Subcutaneous abdominal adipose tissue (tissue), 5 donors: ENCODE measurements around the gene MT1E.
"Not testable (repeated sequence)": the region's sequence is repeated elsewhere in the genome, so short reads cannot be mapped to it uniquely, and the experiment has no call there.

ENCODE experiments used
- H3K27ac ChIP-seq: one replicate; pipeline ENCODE4 v1.7.0; 2013; ENCODE audit warnings: low read depth, mild to moderate bottlenecking, inconsistent platforms, low read length, moderate library complexity
- H3K27me3 ChIP-seq, 5 donors: one replicate each; pipeline ENCODE4 v1.7.0; 2013; ENCODE audit warnings: low read length in 5 of 5, inconsistent platforms in 1 of 5; ENCODE audit not compliant: control insufficient read depth in 5 of 5, insufficient read depth in 4 of 5
- H3K36me3 ChIP-seq, 5 donors: one replicate each; pipeline ENCODE4 v1.7.0; 2013; ENCODE audit warnings: low read length in 5 of 5; ENCODE audit not compliant: control insufficient read depth in 5 of 5, insufficient read depth in 5 of 5
- H3K4me1 ChIP-seq, 5 donors: one replicate each; pipeline ENCODE4 v1.7.0; 2013; ENCODE audit warnings: low read length in 5 of 5, mild to moderate bottlenecking in 3 of 5, moderate library complexity in 1 of 5; ENCODE audit not compliant: control insufficient read depth in 5 of 5, insufficient read depth in 5 of 5
- H3K4me3 ChIP-seq, 5 donors: one replicate each; pipeline ENCODE4 v1.7.0; 2013; ENCODE audit warnings: low read length in 5 of 5, low read depth in 1 of 5
- H3K9ac ChIP-seq, 5 donors: one replicate each; pipeline ENCODE4 v1.7.0; 2013; ENCODE audit warnings: low read length in 5 of 5, mild to moderate bottlenecking in 4 of 5, moderate library complexity in 3 of 5
- H3K9me3 ChIP-seq, 5 donors: one replicate each; pipeline ENCODE4 v1.7.0; 2013; ENCODE audit warnings: low read length in 5 of 5; ENCODE audit not compliant: control insufficient read depth in 5 of 5
- donor health status: healthy.
- donor health status: healthy.
- donor health status: healthy.
- donor health status: healthy.
- donor health status: healthy.

The MT1E gene

GRCh38 chr16:56625140-56625942, at the start of gene MT1E:
MT1E (plus strand) TSS chr16:56625781; CDS start chr16:56625852, 71 bp downstream.
- H3K4me3 ChIP-seq: peak within 1 kb of the TSS; percentile 75 to 92 (median 87)
- H3K27me3 ChIP-seq: no peaks in the 10 kb centered on the region
- H3K9me3 ChIP-seq: no peaks in the 10 kb centered on the region
- H3K36me3 ChIP-seq: no peaks in the 10 kb centered on the region
- H3K27ac ChIP-seq: peak within 1 kb of the TSS; percentile 91
- peak within 1 kb of the TSS; percentile 69 to 94 (median 85) for H3K9ac ChIP-seq
- H3K4me1 ChIP-seq: peaks cover 5 to 43% (median 35%) of the 10 kb centered on the region in 5 donors

- Histone ChIP-seq H3K4me3 (no peak overlapping the region), H3K9ac (no peak overlapping the region), H3K9me3 (no peaks in the 10 kb centered on the region), H3K4me1 (no peaks in the 10 kb centered on the region), H3K27me3 (peaks cover 0 to 4% (median 0%) of the 10 kb centered on the region in 5 donors), H3K36me3 (no peaks in the 10 kb centered on the region), H3K27ac (no peak overlapping the region)
Observed at GRCh38 chr16:56576585-56577299, 48.8 kb upstream of the MT1E start.

DNA sequence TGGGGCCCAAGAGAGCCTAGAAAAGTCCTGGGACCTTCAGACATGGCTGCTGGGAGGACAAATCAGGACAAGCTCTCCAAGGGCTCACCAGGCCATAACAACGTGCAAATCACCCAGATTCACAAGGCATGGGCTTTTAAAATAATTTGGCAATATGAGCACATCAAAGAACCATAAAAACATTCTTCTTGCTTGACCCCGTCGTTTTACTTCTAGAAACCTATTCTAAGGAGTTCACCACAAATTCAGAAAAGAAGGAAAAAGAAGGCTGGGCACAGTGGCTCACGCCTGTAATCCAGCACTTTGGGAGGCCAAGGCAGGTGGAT, 48.3 kb upstream of the MT1E start:
- Histone ChIP-seq H3K27ac (no peak overlapping the region), H3K27me3 (peaks cover 0 to 4% (median 0%) of the 10 kb centered on the region in 5 donors), H3K4me3 (no peak overlapping the region), H3K36me3 (no peaks in the 10 kb centered on the region), H3K9me3 (no peaks in the 10 kb centered on the region), H3K4me1 (no peaks in the 10 kb centered on the region), H3K9ac (no peak overlapping the region)

- Histone ChIP-seq H3K4me1 (peaks cover 0 to 7% (median 0%) of the 10 kb centered on the region in 5 donors), H3K27me3 (peaks cover 0 to 4% (median 0%) of the 10 kb centered on the region in 5 donors), H3K27ac (no peak overlapping the region), H3K4me3 (no peak overlapping the region), H3K36me3 (no peaks in the 10 kb centered on the region), H3K9me3 (no peaks in the 10 kb centered on the region), H3K9ac (no peak overlapping the region)
Observed at GRCh38 chr16:56580391-56581048, 45.1 kb upstream of the MT1E start.

DNA sequence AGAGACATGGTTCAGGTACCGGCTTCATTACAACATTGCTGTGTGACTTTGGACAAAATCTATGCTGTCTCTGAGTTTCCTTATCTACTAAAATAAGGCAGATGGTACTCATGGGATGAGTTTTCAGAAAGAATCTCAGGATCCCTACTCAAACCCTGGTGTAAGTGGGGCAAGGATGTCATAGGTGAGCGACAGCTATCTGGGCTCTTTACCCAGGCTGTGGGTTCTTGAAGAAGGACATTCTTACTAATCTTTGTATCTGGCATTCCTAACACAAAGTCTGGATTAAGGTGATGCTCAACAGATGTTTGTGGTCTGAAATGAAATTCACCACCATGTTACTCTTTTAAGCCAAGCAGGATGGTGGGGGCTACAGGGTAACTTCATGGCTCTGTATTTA, 42.7 kb upstream of the MT1E start:
- peaks cover under 1 to 12% (median 3%) of the 10 kb centered on the region in 5 donors for H3K27me3 ChIP-seq
- not testable (repeated sequence) for H3K36me3 ChIP-seq, H3K9ac ChIP-seq, H3K27ac ChIP-seq, H3K4me3 ChIP-seq, H3K9me3 ChIP-seq, H3K4me1 ChIP-seq

DNA sequence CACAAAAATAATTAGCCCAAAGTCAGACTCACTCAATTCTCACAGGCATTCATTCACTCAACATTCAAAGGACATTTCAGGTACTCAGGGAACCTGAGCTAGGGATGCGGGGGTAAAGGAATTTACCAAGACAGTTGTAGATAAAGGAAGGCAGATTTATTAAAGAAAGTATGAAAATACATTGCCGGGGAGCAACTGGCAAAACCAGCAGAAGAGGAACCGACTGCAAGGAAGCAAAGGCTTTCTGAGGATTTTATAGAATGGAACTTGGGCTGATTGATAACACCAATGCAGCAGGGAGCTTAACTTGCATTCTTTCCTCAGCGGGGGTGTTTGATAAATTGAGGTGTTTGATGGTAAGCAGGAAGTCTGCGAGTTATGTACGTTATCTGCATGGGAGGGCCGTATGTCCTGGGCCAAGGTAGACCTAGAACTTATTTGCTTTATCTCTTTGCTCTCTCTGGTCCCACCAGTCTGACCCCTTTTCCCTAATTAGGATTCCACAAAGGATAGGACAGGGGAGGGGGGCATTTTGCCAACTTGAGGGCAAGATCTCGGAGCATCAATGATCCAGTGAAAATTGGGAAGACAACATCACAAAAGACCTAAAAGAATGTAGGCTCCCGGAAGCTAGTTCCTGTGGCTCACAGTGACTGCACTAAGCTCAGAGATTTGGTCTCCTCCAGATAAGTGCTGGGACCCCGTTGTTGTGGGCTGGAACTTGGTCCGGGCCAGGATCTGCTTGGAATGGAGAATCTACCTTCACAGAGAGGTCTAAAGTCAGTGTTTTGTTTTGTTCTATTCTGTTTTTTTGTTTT, 42.0 kb upstream of the MT1E start:
- no peak overlapping the region for H3K4me3 ChIP-seq

GRCh38 chr16:56584276-56584675, 41.3 kb upstream of the MT1E start:
- Histone ChIP-seq H3K4me1 (peaks cover 0 to 13% (median 6%) of the 10 kb centered on the region in 5 donors), H3K27me3 (peaks cover 8 to 23% (median 12%) of the 10 kb centered on the region in 5 donors), H3K9ac (no peak overlapping the region), H3K36me3 (no peaks in the 10 kb centered on the region), H3K27ac (no peak overlapping the region), H3K9me3 (no peaks in the 10 kb centered on the region), H3K4me3 (no peak overlapping the region)

More for the DNA sequence above, 42.0 kb upstream of the MT1E start:
- Histone ChIP-seq H3K36me3 (no peaks in the 10 kb centered on the region), H3K4me1 (peaks cover 0 to 7% (median 0%) of the 10 kb centered on the region in 5 donors), H3K27ac (no peak overlapping the region), H3K9me3 (no peaks in the 10 kb centered on the region), H3K9ac (no peak overlapping the region), H3K27me3 (peaks cover 2 to 16% (median 7%) of the 10 kb centered on the region in 5 donors)

DNA sequence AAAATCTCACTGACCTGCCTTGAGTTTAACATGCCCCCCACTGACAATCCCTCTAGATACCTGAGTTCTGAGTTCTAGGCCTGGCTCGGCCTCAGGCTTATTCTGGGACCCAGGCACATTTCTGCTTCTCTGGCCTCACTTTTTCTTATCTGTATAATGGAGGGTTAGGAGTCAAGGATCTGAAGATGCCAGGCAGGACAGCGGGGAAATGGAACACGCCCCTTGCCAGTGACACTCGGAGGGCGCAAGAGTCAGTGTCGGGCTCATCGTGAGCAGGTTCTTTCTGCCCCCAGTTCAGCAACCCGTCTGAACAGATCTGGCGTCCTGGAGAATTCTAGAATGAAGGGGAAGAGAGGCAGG, 36.8 kb upstream of the MT1E start:
- H3K4me3 ChIP-seq: peak overlapping the region in 4 of 5 donors; percentile 32 to 63 (median 52)

DNA sequence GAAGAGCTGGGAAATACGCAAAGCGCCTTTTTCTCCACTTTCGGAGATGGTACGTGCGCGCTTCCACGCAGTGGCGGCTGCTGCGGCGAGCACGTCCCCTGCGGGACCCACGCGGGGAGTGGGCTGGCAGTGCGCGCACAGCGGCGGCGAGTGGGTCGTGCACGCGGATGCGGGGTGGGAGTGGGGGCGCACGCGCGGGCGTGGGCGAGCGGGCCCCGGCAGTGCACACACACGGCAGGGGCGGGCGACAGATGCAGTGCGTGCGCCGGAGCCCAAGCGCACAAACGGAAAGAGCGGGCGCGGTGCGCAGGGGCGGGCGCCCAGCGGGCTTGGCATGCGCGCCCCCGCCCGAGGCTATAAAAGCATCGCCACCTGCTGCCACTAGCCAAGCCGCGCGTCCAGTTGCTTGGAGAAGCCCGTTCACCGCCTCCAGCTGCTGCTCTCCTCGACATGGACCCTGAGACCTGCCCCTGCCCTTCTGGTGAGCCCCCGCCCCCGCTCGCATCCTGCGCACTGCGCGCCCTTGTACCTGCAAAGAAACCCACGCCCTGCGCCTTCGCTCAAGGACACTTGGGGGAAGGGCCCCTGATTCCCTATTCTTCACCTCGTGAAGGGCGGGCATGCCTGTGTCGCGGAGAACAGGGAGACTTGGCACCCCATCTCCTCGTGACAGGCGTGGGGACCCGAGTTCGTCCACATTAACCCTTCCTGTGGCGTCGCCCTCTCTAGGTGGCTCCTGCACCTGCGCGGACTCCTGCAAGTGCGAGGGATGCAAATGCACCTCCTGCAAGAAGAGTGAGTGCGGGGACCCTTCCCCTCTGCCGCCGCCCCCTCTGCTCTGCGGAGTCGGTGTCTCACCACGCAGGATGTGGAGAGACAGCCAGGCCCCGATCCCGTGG, 36.2 kb upstream of the MT1E start, which contains the start of gene MT3:
TSS of gene MT3 (plus strand) at position 388 of the 899 bp plus-strand sequence. CDS start at position 451, 63 bp downstream.
- H3K9ac ChIP-seq: no peak within 1 kb of the TSS
- H3K4me1 ChIP-seq: peaks cover 0 to 18% (median 12%) of the 10 kb centered on the region in 5 donors
- H3K27me3 ChIP-seq: peaks cover 24 to 35% (median 25%) of the 10 kb centered on the region in 5 donors
- H3K4me3 ChIP-seq: peak within 1 kb of the TSS in 4 of 5 donors; percentile 32 to 63 (median 52)
- no peaks in the 10 kb centered on the region for H3K36me3 ChIP-seq
- H3K9me3 ChIP-seq: no peaks in the 10 kb centered on the region
- no peak within 1 kb of the TSS for H3K27ac ChIP-seq

More for the DNA sequence above, 36.8 kb upstream of the MT1E start:
- no peak overlapping the region for H3K9ac ChIP-seq
- H3K36me3 ChIP-seq: no peaks in the 10 kb centered on the region
- H3K27ac ChIP-seq: no peak overlapping the region
- H3K27me3 ChIP-seq: peaks cover 25 to 35% (median 25%) of the 10 kb centered on the region in 5 donors
- H3K9me3 ChIP-seq: no peaks in the 10 kb centered on the region
- peaks cover 0 to 18% (median 12%) of the 10 kb centered on the region in 5 donors for H3K4me1 ChIP-seq
